WTC11 (cell line): Measurements from ENCODE around the gene S100A12.

ENCODE experiments used
- ATF2 ChIP-seq: sonication (generic); formaldehyde crosslinking; IDR thresholded peaks from 2 replicates; pipeline ENCODE4 v1.8.1; 2022; ENCODE audit warnings: low read depth, missing genetic modification reagents, borderline replicate concordance
- CTCF ChIP-seq: fragments of 200-600 bp; IDR thresholded peaks from 2 replicates; pipeline ENCODE4 v1.8.0; 2022; ENCODE audit warnings: antibody characterized with exemption
- E2F5 ChIP-seq: sonication (generic); formaldehyde crosslinking; IDR thresholded peaks from 2 replicates; pipeline ENCODE4 v1.8.1; 2022; ENCODE audit warnings: mild to moderate bottlenecking, moderate library complexity, missing genetic modification reagents
- ERG ChIP-seq: fragments of 250-450 bp; sonication (Bioruptor Pico); IDR thresholded peaks from 2 replicates; pipeline ENCODE4 v1.8.0; 2021; ENCODE audit warnings: mild to moderate bottlenecking
- ESRRA ChIP-seq: sonication (generic); formaldehyde crosslinking; IDR thresholded peaks from 2 replicates; pipeline ENCODE4 v1.8.1; 2022; ENCODE audit warnings: mild to moderate bottlenecking, missing genetic modification reagents, borderline replicate concordance
- MAX ChIP-seq: sonication (generic); formaldehyde crosslinking; IDR thresholded peaks from 2 replicates; pipeline ENCODE4 v1.8.0; 2022; ENCODE audit warnings: mild to moderate bottlenecking, missing genetic modification reagents
- NR2C2 ChIP-seq: sonication (generic); formaldehyde crosslinking; IDR thresholded peaks from 2 replicates; pipeline ENCODE4 v1.8.0; 2022; ENCODE audit warnings: mild to moderate bottlenecking, missing genetic modification reagents
- SP1 ChIP-seq: sonication (generic); formaldehyde crosslinking; conservative IDR thresholded peaks from 2 replicates; pipeline ENCODE4 v1.8.1; 2022; ENCODE audit warnings: missing genetic modification reagents
- ZNF138 ChIP-seq: sonication (generic); formaldehyde crosslinking; conservative IDR thresholded peaks from 2 replicates; pipeline ENCODE4 v1.8.1; 2022; ENCODE audit warnings: mild to moderate bottlenecking, moderate library complexity, missing genetic modification reagents
- ZNF512 ChIP-seq: sonication (generic); formaldehyde crosslinking; IDR thresholded peaks from 2 replicates; pipeline ENCODE4 v1.8.1; 2022; ENCODE audit warnings: missing genetic modification reagents, borderline replicate concordance
- TF ChIP-seq, protein P1 (sequence below): sonication (generic); formaldehyde crosslinking; IDR thresholded peaks from 2 replicates; pipeline ENCODE4 v1.8.0; 2023; ENCODE audit warnings: missing genetic modification reagents

DNA sequence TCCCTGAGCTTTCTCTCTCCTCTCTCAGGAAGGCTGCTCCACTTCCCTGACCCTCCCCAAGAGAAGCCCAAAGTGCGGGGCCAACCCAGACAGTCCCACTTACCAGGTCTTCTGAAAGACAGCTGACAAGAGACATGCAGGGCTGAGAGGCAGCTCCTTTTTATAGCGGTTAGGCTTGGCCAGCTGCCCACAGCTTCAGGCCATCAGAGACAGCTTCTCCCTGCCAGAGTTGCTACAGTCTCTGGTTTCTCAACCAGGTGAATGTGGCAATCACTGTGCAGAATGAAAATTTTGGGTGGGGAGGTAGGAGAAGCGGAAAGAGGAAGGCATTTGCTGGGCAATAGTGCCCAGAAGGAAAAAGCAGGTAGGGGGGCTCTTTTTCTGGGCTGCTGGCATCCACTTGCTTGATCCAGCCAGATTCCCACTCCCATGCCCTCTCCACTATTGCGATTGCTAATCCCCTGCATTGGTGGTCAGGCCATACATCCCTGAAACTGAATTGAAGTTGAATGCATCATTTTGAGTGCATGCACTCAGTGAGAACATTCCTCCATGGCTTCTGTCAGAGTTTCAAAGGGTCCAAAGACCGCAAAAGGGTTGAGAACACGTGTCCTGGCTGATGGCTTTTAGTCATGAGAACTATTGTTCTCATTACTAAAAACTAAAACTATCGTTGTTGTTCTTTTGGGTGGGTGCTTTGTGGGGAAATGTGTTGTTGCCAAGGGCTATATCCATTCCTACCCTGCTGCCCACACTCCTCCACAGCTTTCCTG lies 15.7 kb upstream of the S100A12 start, which contains the start of gene S100A8:
- TF ChIP-seq CTCF: no peak
- TF ChIP-seq NR2C2 (CRISPR knock-in tag): no peak
- TF ChIP-seq ZNF512: no peak
- TF ChIP-seq MAX: no peak
- no peak for TF ChIP-seq SP1 (CRISPR knock-in tag)
- TF ChIP-seq E2F5 (CRISPR knock-in tag): no peak
- no peak for TF ChIP-seq ATF2 (CRISPR knock-in tag)
- TF ChIP-seq, protein P1, sequence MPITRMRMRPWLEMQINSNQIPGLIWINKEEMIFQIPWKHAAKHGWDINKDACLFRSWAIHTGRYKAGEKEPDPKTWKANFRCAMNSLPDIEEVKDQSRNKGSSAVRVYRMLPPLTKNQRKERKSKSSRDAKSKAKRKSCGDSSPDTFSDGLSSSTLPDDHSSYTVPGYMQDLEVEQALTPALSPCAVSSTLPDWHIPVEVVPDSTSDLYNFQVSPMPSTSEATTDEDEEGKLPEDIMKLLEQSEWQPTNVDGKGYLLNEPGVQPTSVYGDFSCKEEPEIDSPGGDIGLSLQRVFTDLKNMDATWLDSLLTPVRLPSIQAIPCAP (CRISPR knock-in tag): no peak
- no peak for TF ChIP-seq ZNF138 (CRISPR knock-in tag)
- no peak for TF ChIP-seq ESRRA (CRISPR knock-in tag)
- TF ChIP-seq ERG (CRISPR knock-in tag): no peak
